HG03439 (cell line): Measurements from ENCODE around the gene SOX11.

Experiments
- ATAC-seq: cut with Tn5 transposase; IDR thresholded peaks from one replicate; pipeline ENCODE4 v1.9.1; 2021; ENCODE audit warnings: mild to moderate bottlenecking, moderate library complexity; ENCODE audit not compliant: unreplicated experiment

Gene SOX11

GRCh38 chr2:5722236-5722635, 30.1 kb downstream of the SOX11 start:
- no peak for ATAC-seq

- ATAC-seq: no peak
Measured at GRCh38 chr2:5723791-5724735, 31.9 kb downstream of the SOX11 start.

- ATAC-seq: no peak
Measured at GRCh38 chr2:5725072-5725471, 32.9 kb downstream of the SOX11 start.

- ATAC-seq: no peak
Measured at GRCh38 chr2:5725794-5726463, 33.7 kb downstream of the SOX11 start.

- no peak for ATAC-seq
Measured at GRCh38 chr2:5727235-5727634, 35.1 kb downstream of the SOX11 start.

- no peak for ATAC-seq
Measured at GRCh38 chr2:5729416-5729815, 37.2 kb downstream of the SOX11 start.

- ATAC-seq: no peak
Measured at GRCh38 chr2:5730386-5730785, 38.2 kb downstream of the SOX11 start.

- no peak for ATAC-seq
Measured at GRCh38 chr2:5734859-5735520, 42.8 kb downstream of the SOX11 start.

GRCh38 chr2:5735521-5735861, 43.3 kb downstream of the SOX11 start:
- no peak for ATAC-seq

- no peak for ATAC-seq
Measured at GRCh38 chr2:5736050-5736449, 43.9 kb downstream of the SOX11 start.

- no peak for ATAC-seq
Measured at GRCh38 chr2:5736886-5737285, 44.7 kb downstream of the SOX11 start.

- no peak for ATAC-seq
Measured at GRCh38 chr2:5740053-5740452, 47.9 kb downstream of the SOX11 start.

- no peak for ATAC-seq
Measured at GRCh38 chr2:5740817-5741216, 48.6 kb downstream of the SOX11 start.

- no peak for ATAC-seq
Measured at GRCh38 chr2:5741242-5741641, 49.1 kb downstream of the SOX11 start.

GRCh38 chr2:5742126-5742525, 49.9 kb downstream of the SOX11 start:
- no peak for ATAC-seq

GRCh38 chr2:5748391-5748790, 56.2 kb downstream of the SOX11 start:
- ATAC-seq: no peak

GRCh38 chr2:5748946-5749345, 56.8 kb downstream of the SOX11 start:
- no peak for ATAC-seq

- no peak for ATAC-seq
Measured at GRCh38 chr2:5749347-5749746, 57.2 kb downstream of the SOX11 start.
